Heart left ventricle (tissue), 16 donors: Measurements from ENCODE around the gene ITGB5. TPM values are rescaled to one million over a fixed set of nuclear protein-coding genes. Genes with fewer than 3 reads are reported as not detected.

Experiments
- ATAC-seq, 4 donors: fragments of 200-7000 bp; cut with Tn5 transposase; one replicate each; pipeline ENCODE4 v1.9.1; 2020 to 2022; ENCODE audit warnings: moderate library complexity in 4 of 4, mild to moderate bottlenecking in 3 of 4, moderate number of reproducible peaks in 1 of 4
- DNase-seq, 5 donors: peaks; one replicate each; pipeline ENCODE4 v3.0.0-alpha.2; 2020
- H3K27ac ChIP-seq, 12 donors: fragments of 200-600 bp; sonication (generic) in 4 of 12; one replicate each; pipeline versions ENCODE4 v1.5.0 to v1.8.0; 2016 to 2022; ENCODE audit warnings: mild to moderate bottlenecking in 2 of 12
- H3K27me3 ChIP-seq, 9 donors: fragments of 200-600 bp; sonication (generic) in 2 of 9; one replicate each; pipeline versions ENCODE4 v1.5.1 to v1.8.0; 2016 to 2022; ENCODE audit warnings: mild to moderate bottlenecking in 3 of 9
- H3K36me3 ChIP-seq, 9 donors: fragments of 200-600 bp; sonication (generic) in 2 of 9; one replicate each; pipeline versions ENCODE4 v1.5.0 to v1.8.0; 2018 to 2022; ENCODE audit warnings: mild to moderate bottlenecking in 2 of 9
- H3K4me1 ChIP-seq, 12 donors: fragments of 200-600 bp; sonication (generic) in 4 of 12; one replicate each; pipeline versions ENCODE4 v1.5.0 to v1.8.0; 2016 to 2022; ENCODE audit warnings: mild to moderate bottlenecking in 3 of 12
- H3K4me3 ChIP-seq, 12 donors: fragments of 200-600 bp; sonication (generic) in 4 of 12; one replicate each; pipeline versions ENCODE4 v1.5.0 to v1.8.0; 2017 to 2022; ENCODE audit warnings: mild to moderate bottlenecking in 9 of 12, moderate library complexity in 4 of 12
- H3K9me3 ChIP-seq, 12 donors: fragments of 200-600 bp; sonication (generic) in 4 of 12; one replicate each; pipeline versions ENCODE4 v1.5.0 to v1.8.0; 2016 to 2022; ENCODE audit warnings: mild to moderate bottlenecking in 1 of 12
- CTCF ChIP-seq, 12 donors: fragments of 200-600 bp; sonication (generic) in 4 of 12; IDR thresholded peaks; one replicate each; pipeline versions ENCODE4 v1.5.0 to v1.8.0; 2018 to 2022; ENCODE audit warnings: antibody characterized with exemption in 12 of 12, mild to moderate bottlenecking in 5 of 12
- POLR2A ChIP-seq, 2 donors: fragments of 450-650 bp; IDR thresholded peaks; one replicate each; pipeline ENCODE4 v1.6.1; 2017; ENCODE audit warnings: antibody characterized with exemption in 2 of 2, mild to moderate bottlenecking in 2 of 2, moderate library complexity in 2 of 2
- WGBS, 4 donors: extraction: QIAGEN DNeasy Blood & Tissue Kit in 2 of 4; methylation state at CpG; one replicate each; pipeline versions ENCODE4 v1.1.5 to v1.1.7; 2013 to 2018; 5-methylcytosine and 5-hydroxymethylcytosine counted together
- intact Hi-C, 10 donors: fragments of 100-400 bp; cut with DNase I; formaldehyde crosslinking; loops; one replicate each; pipeline versions ENCODE4 v1.11.1 to v1.14.2; 2022
- microRNA counts, 2 donors: library from miRNA; unstranded; fragments of <30 nt; microRNA quantifications; one replicate each; lab custom pipeline; 2016
- microRNA-seq, 4 donors: library from miRNA; unstranded; fragments of <30 nt; microRNA quantifications; one replicate each; pipeline versions ENCODE4 to v1.2.0, GENCODE V29; 2017 to 2020
- polyA plus RNA-seq, 2 donors: library from polyadenylated mRNA; stranded (reverse); fragments of 200-250 nt; gene quantifications; one replicate each; pipeline ENCODE4 v1.2.3, GENCODE V29; 2013
- total RNA-seq, 9 donors: library from RNA; depleted of rRNA in 2 of 9; stranded (reverse); fragments of >200 nt in 2 of 9; fragmentation: NEBNext Ultra II Directional in 3 of 9; extraction: Animal tissue kit (Norgen Biotek cat#: 25700) in 3 of 9; gene quantifications; one replicate each; pipeline versions ENCODE4 v1.1.0 to v1.2.4, GENCODE V29; 2016 to 2023
- donor health status: ischemic (EF 13 %, LVEDD 7.1; RV severe dilation, severe dysfunction).
- donor health status: healthy with polysubstance abuse.
- donor health status: DM: no; HTN: yes; CAD: no.
- donor health status: DM: no; HTN: no; CAD: no.
- donor health status: ischemic (EF 25% LVEDD 6.9; RV normal size, moderate dysfunction).
- donor health status: ischemic (EF 25% LVEDD 5.7; RV mildly dilated, moderate dysfunction).
- donor health status: healthy.
- donor health status: DM: yes; HTN: yes; CAD: no.
- donor health status: ischemic (EF 35%, LVEDD 5.7; RV mildly dilated, moderate dysfunction).
- donor health status: nonischemic (EF 11% LVEDD 7.7; RV severe dilation, severe dysfunction).
- donor health status: DM: yes; HTN: yes; CAD: no.
- donor health status: PGD.
- donor health status: ischemic (EF 29% LVEDD 5.4; RV normal size, mild dysfunction).
- donor health status: nonischemic (EF 23%, LVEDD 6.1; RV moderate dilation, normal function).

Gene ITGB5
- total and polyA plus RNA-seq, 11 donors: 23.1 to 223 (median 118) TPM

DNA sequence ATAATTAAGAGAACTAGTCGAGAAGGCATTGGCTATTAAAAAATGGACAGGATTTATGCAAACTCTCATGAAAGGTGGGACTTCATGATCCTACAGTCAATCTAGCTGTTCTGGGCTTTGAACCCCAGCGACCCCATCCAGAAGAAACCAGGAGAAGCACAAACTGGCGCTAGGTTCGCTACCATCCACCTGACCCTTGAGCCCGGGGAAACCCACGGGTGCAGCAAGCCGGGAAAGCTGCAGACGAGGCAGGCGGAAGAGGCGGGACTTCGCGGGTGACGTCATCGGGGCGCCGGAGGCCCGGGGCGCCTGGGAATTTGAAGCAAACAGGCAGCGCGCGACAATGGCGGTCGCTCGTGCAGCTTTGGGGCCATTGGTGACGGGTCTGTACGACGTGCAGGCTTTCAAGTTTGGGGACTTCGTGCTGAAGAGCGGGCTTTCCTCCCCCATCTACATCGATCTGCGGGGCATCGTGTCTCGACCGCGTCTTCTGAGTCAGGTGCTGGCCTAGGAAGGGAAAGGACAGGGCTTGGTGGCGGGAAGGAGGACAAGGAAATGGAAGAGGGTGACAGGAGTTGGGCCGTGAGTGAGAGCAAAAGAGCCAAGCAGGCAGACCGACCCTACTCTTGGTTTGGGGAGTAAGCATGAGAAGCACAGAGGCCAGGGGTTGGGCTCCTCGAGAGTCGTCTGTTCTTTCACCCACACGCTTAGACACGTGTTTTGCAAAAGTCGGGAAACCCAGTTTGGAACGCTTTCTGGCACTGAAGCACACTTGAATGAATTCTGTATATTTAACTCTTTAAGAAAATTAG lies 156.8 kb downstream of the ITGB5 start, which contains the start of gene UMPS:
Gene UMPS (plus strand): TSS at position 324 of the 812 bp plus-strand sequence. CDS start 20 bp downstream, at position 344.
- intact Hi-C loops: no loop called here
- 0 to 1% (median 1%) methylated on average over 24 to 44 of the region's 44 CpGs for WGBS, 4 donors
- H3K27ac ChIP-seq: peak within 1 kb of the TSS in 11 of 12 donors; percentile 29 to 87 (median 72)
- peak; percentile 90 to 99 (median 98) for ATAC-seq
- H3K27me3 ChIP-seq: peaks cover 0 to 20% (median 0%) of the 10 kb centered on the region in 9 donors
- H3K4me1 ChIP-seq: peaks cover 0 to 31% (median 20%) of the 10 kb centered on the region in 12 donors
- DNase-seq: peak; percentile 91 to 96 (median 94)
- peaks cover 0 to 15% (median 6%) of the 10 kb centered on the region in 9 donors for H3K36me3 ChIP-seq
- H3K9me3 ChIP-seq: no peaks in the 10 kb centered on the region
- H3K4me3 ChIP-seq: peak within 1 kb of the TSS; percentile 64 to 95 (median 85)
- TF ChIP-seq CTCF (IDR thresholded peaks at IDR 0.05) (no peak), POLR2A (IDR thresholded peaks at IDR 0.05) (peak in 1 of 2 donors; percentile 65)

GRCh38 chr3:124722589-124722988 lies 164.6 kb downstream of the ITGB5 start:
- no peak for TF ChIP-seq POLR2A (IDR thresholded peaks at IDR 0.05)
- TF ChIP-seq CTCF (IDR thresholded peaks at IDR 0.05): no peak
- ATAC-seq (no peak), DNase-seq (no peak)
- WGBS, 4 donors: 83 to 90% (median 84%) methylated on average over 2 of the region's 2 CpGs
- intact Hi-C loops: no loop called here
- H3K27me3 ChIP-seq: peaks cover 0 to 18% (median 0%) of the 10 kb centered on the region in 9 donors
- H3K4me1 ChIP-seq: no peaks in the 10 kb centered on the region
- H3K4me3 ChIP-seq: no peak overlapping the region
- H3K9me3 ChIP-seq: no peaks in the 10 kb centered on the region
- no peak overlapping the region for H3K27ac ChIP-seq
- peaks cover 0 to 26% (median 8%) of the 10 kb centered on the region in 9 donors for H3K36me3 ChIP-seq

GRCh38 chr3:124714223-124714853 lies 172.8 kb downstream of the ITGB5 start:
- Histone ChIP-seq H3K9me3 (no peaks in the 10 kb centered on the region), H3K27ac (peak overlapping the region in 2 of 12 donors; percentile 26 to 31), H3K4me3 (no peak overlapping the region), H3K4me1 (peaks cover 0 to 6% (median 0%) of the 10 kb centered on the region in 12 donors), H3K27me3 (no peaks in the 10 kb centered on the region), H3K36me3 (peaks cover 0 to 26% (median 7%) of the 10 kb centered on the region in 9 donors)
- DNase-seq (peak in 1 of 5 donors; percentile 45), ATAC-seq (peak; percentile 86 to 93 (median 90))
- WGBS, 4 donors: 69 to 79% (median 73%) methylated on average over 9 to 11 of the region's 11 CpGs
- TF ChIP-seq POLR2A (IDR thresholded peaks at IDR 0.05): no peak
- no peak for TF ChIP-seq CTCF (IDR thresholded peaks at IDR 0.05)
- intact Hi-C loops: no loop called here

MicroRNAs encoded within 50 kb of the gene (microRNA counts, 767-probe panel; counts per million panel counts)
- 0 to 71.6 counts per million in 2 donors for microRNA hsa-miR-544b (lab: Ali Mortazavi, UCI)

Small RNA genes within 50 kb of the gene (microRNA-seq; reads per million reads assigned to microRNA genes)
- gene MIR544B: 0 to 0.62 (median 0) reads per million in 4 donors

Other genes with a start within 250 kb of the ITGB5 start
- gene UMPS, start 156.9 kb downstream of the ITGB5 start, total RNA-seq: 10 to 100 TPM in 2 of 9 donors, 1 to 10 TPM in 7; 4.7 to 15.9 (median 7.1) TPM
- gene UMPS, start 156.9 kb downstream of the ITGB5 start, polyA plus RNA-seq: 1 to 10 TPM; 2.3 to 7.8 TPM
- gene MUC13, start 47.4 kb upstream of the ITGB5 start, total RNA-seq: under 1 TPM in 1 of 9 donors, not detected in 8; 0.08 TPM
- gene MUC13, start 47.4 kb upstream of the ITGB5 start, polyA plus RNA-seq: under 1 TPM in 1 of 2 donors, not detected in 1; 0.15 TPM
- gene HEG1, start 168.6 kb upstream of the ITGB5 start, total RNA-seq: 100 to 1,000 TPM in 6 of 9 donors, 10 to 100 TPM in 3; 68.1 to 211 (median 121) TPM
- 10 to 100 TPM; 23.7 to 39.0 TPM for gene HEG1, start 168.6 kb upstream of the ITGB5 start, polyA plus RNA-seq